Neutrophil (primary cell): ENCODE data around the gene UNC45A.

ENCODE experiments used
- H3K27ac ChIP-seq: fragments of 200-600 bp; sonication (generic); 2 replicates; pipeline ENCODE4 v1.5.1; 2016; ENCODE audit warnings: mild to moderate bottlenecking, moderate library complexity
- H3K27me3 ChIP-seq: fragments of 200-600 bp; sonication (generic); 2 replicates; pipeline ENCODE4 v1.6.0; 2016; ENCODE audit warnings: mild to moderate bottlenecking
- H3K36me3 ChIP-seq: fragments of 200-600 bp; sonication (generic); 2 replicates; pipeline ENCODE4 v1.5.1; 2017
- H3K4me1 ChIP-seq, 2 experiments: fragments of 200-600 bp in 1 of 2; sonication (generic) in 1 of 2; 1 replicate in 1 of 2; 2 replicates in 1 of 2; pipeline versions ENCODE4 v1.5.1 to v1.6.1; 2013 to 2016; ENCODE audit warnings: low read depth in 1 of 2, low read length in 1 of 2, mild to moderate bottlenecking in 1 of 2, moderate library complexity in 1 of 2; ENCODE audit not compliant: control insufficient read depth in 1 of 2, insufficient read depth in 1 of 2
- H3K4me3 ChIP-seq, 2 experiments: fragments of 200-600 bp in 1 of 2; sonication (generic) in 1 of 2; 1 replicate in 1 of 2; 2 replicates in 1 of 2; pipeline ENCODE4 v1.5.1; 2013 to 2016; ENCODE audit warnings: low read depth in 1 of 2, low read length in 1 of 2, mild to moderate bottlenecking in 1 of 2, moderate library complexity in 1 of 2
- H3K9me3 ChIP-seq: fragments of 200-600 bp; sonication (generic); 2 replicates; pipeline ENCODE4 v1.5.1; 2016
- TF ChIP-seq, protein P1 (sequence below): fragments of 200-600 bp; sonication (generic); IDR thresholded peaks from 2 replicates; pipeline ENCODE4 v1.5.1; 2016; ENCODE audit warnings: antibody characterized with exemption

Gene UNC45A

DNA sequence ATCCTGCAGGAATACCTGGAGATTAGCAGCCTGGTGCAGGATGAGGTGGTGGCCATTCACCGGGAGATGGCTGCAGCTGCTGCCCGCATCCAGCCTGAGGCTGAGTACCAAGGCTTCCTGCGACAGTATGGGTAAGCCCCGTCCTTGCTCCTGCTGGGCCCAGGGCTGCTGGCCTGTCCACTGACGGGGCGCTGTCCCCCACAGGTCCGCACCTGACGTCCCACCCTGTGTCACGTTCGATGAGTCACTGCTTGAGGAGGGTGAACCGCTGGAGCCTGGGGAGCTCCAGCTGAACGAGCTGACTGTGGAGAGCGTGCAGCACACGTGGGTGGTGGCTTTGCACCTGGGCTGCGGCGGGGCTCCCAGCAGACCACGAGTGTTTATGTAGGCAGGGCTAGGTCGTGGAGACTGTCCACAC is 45.8 kb upstream of the UNC45A start:
- Histone ChIP-seq H3K36me3 (peaks cover 83% of the 10 kb centered on the region), H3K4me3 (no peak overlapping the region), H3K4me1 (peaks cover 27 to 33% of the 10 kb centered on the region in 2 experiments), H3K27me3 (no peaks in the 10 kb centered on the region), H3K27ac (no peak overlapping the region), H3K9me3 (no peaks in the 10 kb centered on the region)
- TF ChIP-seq, protein P1, sequence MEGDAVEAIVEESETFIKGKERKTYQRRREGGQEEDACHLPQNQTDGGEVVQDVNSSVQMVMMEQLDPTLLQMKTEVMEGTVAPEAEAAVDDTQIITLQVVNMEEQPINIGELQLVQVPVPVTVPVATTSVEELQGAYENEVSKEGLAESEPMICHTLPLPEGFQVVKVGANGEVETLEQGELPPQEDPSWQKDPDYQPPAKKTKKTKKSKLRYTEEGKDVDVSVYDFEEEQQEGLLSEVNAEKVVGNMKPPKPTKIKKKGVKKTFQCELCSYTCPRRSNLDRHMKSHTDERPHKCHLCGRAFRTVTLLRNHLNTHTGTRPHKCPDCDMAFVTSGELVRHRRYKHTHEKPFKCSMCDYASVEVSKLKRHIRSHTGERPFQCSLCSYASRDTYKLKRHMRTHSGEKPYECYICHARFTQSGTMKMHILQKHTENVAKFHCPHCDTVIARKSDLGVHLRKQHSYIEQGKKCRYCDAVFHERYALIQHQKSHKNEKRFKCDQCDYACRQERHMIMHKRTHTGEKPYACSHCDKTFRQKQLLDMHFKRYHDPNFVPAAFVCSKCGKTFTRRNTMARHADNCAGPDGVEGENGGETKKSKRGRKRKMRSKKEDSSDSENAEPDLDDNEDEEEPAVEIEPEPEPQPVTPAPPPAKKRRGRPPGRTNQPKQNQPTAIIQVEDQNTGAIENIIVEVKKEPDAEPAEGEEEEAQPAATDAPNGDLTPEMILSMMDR: no peak

DNA sequence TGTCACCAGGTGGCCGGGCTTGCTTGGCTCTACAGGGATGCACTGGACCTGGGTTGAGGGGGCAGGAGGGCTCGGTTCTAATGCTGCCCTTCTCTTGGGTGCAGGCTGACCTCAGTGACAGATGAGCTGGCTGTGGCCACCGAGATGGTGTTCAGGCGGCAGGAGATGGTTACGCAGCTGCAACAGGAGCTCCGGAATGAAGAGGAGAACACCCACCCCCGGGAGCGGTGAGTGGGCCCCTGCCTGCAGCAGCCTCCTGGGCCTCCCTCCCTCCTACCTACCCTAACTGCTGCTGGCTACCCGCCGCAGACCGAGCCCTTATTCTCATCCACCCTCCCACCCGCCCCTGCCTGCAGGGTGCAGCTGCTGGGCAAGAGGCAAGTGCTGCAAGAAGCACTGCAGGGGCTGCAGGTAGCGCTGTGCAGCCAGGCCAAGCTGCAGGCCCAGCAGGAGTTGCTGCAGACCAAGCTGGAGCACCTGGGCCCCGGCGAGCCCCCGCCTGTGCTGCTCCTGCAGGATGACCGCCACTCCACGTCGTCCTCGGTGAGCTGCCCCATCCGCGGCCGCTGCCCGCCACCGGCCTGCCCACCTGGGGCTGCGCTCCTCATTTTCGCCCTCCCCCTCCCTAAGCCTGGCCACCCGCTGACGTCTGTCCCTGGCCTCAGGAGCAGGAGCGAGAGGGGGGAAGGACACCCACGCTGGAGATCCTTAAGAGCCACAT is 45.2 kb upstream of the UNC45A start:
- H3K27ac ChIP-seq: no peak overlapping the region
- no peak overlapping the region for H3K4me3 ChIP-seq
- peaks cover 27 to 31% of the 10 kb centered on the region in 2 experiments for H3K4me1 ChIP-seq
- H3K36me3 ChIP-seq: peaks cover 89% of the 10 kb centered on the region
- H3K27me3 ChIP-seq: no peaks in the 10 kb centered on the region
- TF ChIP-seq, protein P1: no peak
- H3K9me3 ChIP-seq: no peaks in the 10 kb centered on the region

- Histone ChIP-seq H3K4me3 (no peak overlapping the region), H3K4me1 (peaks cover 19 to 21% of the 10 kb centered on the region in 2 experiments), H3K27me3 (no peaks in the 10 kb centered on the region), H3K27ac (no peak overlapping the region), H3K9me3 (no peaks in the 10 kb centered on the region), H3K36me3 (peaks cover 99% of the 10 kb centered on the region)
- TF ChIP-seq, protein P1: no peak
Observed at GRCh38 chr15:90890839-90891238, 44.2 kb upstream of the UNC45A start.

DNA sequence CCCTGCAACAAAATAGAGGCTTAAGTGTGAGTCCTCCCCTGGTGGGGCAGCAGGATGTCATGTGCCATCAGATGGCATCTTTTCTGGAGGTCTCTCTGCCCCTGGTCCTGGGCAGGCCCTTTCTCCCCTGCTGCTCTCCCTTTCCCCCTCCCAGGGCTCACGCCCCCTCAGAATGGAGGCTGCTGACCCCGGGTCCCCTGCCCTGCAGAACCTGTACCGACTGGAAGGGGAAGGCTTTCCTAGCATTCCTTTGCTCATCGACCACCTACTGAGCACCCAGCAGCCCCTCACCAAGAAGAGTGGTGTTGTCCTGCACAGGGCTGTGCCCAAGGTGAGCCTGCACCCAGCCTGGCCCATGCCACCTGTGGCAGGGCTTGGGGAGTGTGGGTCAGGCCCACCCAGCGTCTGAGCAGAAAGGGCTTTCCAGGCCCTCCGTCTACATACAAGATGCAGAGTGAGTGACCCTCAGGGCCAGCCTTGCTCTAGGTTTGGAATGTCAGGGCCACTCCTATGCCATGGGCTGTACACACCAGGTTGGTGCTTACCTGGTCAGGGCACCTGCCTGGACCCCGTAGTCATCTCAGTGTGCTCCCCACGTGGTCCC is 43.6 kb upstream of the UNC45A start:
- no peak overlapping the region for H3K4me3 ChIP-seq
- no peak overlapping the region for H3K27ac ChIP-seq
- no peaks in the 10 kb centered on the region for H3K9me3 ChIP-seq
- peaks cover 13 to 15% of the 10 kb centered on the region in 2 experiments for H3K4me1 ChIP-seq
- H3K36me3 ChIP-seq: peaks cover 100% of the 10 kb centered on the region
- no peaks in the 10 kb centered on the region for H3K27me3 ChIP-seq
- TF ChIP-seq, protein P1: no peak

GRCh38 chr15:90892023-90892422 is 43.1 kb upstream of the UNC45A start:
- Histone ChIP-seq H3K27me3 (no peaks in the 10 kb centered on the region), H3K4me3 (no peak overlapping the region), H3K4me1 (peaks cover 7 to 10% of the 10 kb centered on the region in 2 experiments), H3K27ac (no peak overlapping the region), H3K9me3 (no peaks in the 10 kb centered on the region), H3K36me3 (peaks cover 100% of the 10 kb centered on the region)
- TF ChIP-seq, protein P1: no peak
